CD4-positive, alpha-beta T cell (primary cell): ENCODE data around the gene WBP2NL. TPM values are rescaled to one million over a fixed set of nuclear protein-coding genes. Genes with fewer than 3 reads are reported as not detected.

Experiments used
- ATAC-seq: fragments of 200-7000 bp; cut with Tn5 transposase; one replicate; pipeline ENCODE4 v1.10.0; 2022; ENCODE audit warnings: mild to moderate bottlenecking; ENCODE audit not compliant: poor library complexity
- CTCF ChIA-PET: fragments of 350-600 bp; sonication (Branson Sonifier 250); formaldehyde crosslinking; loops from one replicate; lab custom pipeline; 2021; ENCODE audit warnings: antibody characterized with exemption, inconsistent platforms; lab: Charles Lee
- POLR2A ChIA-PET: fragments of 350-600 bp; sonication (Branson Sonifier 250); formaldehyde crosslinking; loops from one replicate; lab custom pipeline; 2021; ENCODE audit warnings: antibody characterized with exemption, inconsistent platforms; lab: Charles Lee
- DNase-seq, 14 experiments: peaks; one replicate each; pipeline ENCODE4 v3.0.0-alpha.2; 2013 to 2020; ENCODE audit warnings: mixed read lengths in 2 of 14
- H3K27ac ChIP-seq, 2 donors: one replicate each; pipeline versions ENCODE4 v1.5.1 to v1.7.0; 2013; ENCODE audit warnings: low read length in 2 of 2, low read depth in 1 of 2, mild to moderate bottlenecking in 1 of 2
- H3K27me3 ChIP-seq, 2 experiments: 1 replicate in 1 of 2; 2 replicates in 1 of 2; pipeline versions ENCODE4 v1.6.1 to v1.7.0; 2013; ENCODE audit warnings: low read length in 2 of 2, control low read depth in 1 of 2, mild to moderate bottlenecking in 1 of 2, moderate library complexity in 1 of 2; ENCODE audit not compliant: insufficient read depth in 2 of 2, control insufficient read depth in 1 of 2
- H3K36me3 ChIP-seq: one replicate; pipeline ENCODE4 v1.6.1; 2013; ENCODE audit warnings: low read length, control low read depth; ENCODE audit not compliant: insufficient read depth
- H3K4me1 ChIP-seq: one replicate; pipeline ENCODE4 v1.6.1; 2013; ENCODE audit warnings: low read length, control low read depth; ENCODE audit not compliant: insufficient read depth
- H3K4me3 ChIP-seq: one replicate; pipeline ENCODE4 v1.5.1; 2013; ENCODE audit warnings: mild to moderate bottlenecking, low read length, moderate library complexity
- H3K9me3 ChIP-seq, 2 experiments: 1 replicate in 1 of 2; 2 replicates in 1 of 2; pipeline versions ENCODE4 v1.6.1 to v1.7.0; 2013; ENCODE audit warnings: low read length in 2 of 2, mild to moderate bottlenecking in 2 of 2, control low read depth in 1 of 2, moderate library complexity in 1 of 2; ENCODE audit not compliant: control insufficient read depth in 1 of 2, insufficient read depth in 1 of 2
- H3K27ac Mint-ChIP-seq: one replicate; pipeline ENCODE4 v1.8.0; 2020; ENCODE audit warnings: mixed read lengths
- H3K27me3 Mint-ChIP-seq: one replicate; pipeline ENCODE4 v1.8.0; 2021; ENCODE audit warnings: mixed read lengths
- H3K36me3 Mint-ChIP-seq: one replicate; pipeline ENCODE4 v1.8.0; 2021; ENCODE audit warnings: low read depth, mixed read lengths
- H3K4me1 Mint-ChIP-seq: one replicate; pipeline ENCODE4 v1.8.0; 2021; ENCODE audit warnings: low read depth, mixed read lengths
- H3K4me3 Mint-ChIP-seq: one replicate; pipeline ENCODE4 v1.8.0; 2020; ENCODE audit warnings: mild to moderate bottlenecking, mixed read lengths
- H3K9me3 Mint-ChIP-seq: one replicate; pipeline ENCODE4 v1.8.0; 2020; ENCODE audit warnings: mixed read lengths
- CTCF ChIP-seq: fragments of 200-600 bp; IDR thresholded peaks from one replicate; pipeline ENCODE4 v1.8.0; 2022; ENCODE audit warnings: antibody characterized with exemption, mild to moderate bottlenecking
- intact Hi-C, 2 experiments: fragments of 100-400 bp; cut with DNase I in 1 of 2; cut with micrococcal nuclease in 1 of 2; formaldehyde crosslinking; loops; one replicate each; pipeline versions ENCODE4 v1.15.1 to v1.9.0; 2023 to 2025; cut with DNase I, micrococcal nuclease
- total RNA-seq, 174 experiments: library from RNA in 2 of 174; stranded (reverse) in 2 of 174; gene quantifications; one replicate each; pipeline ENCODE4 v1.2.3 and lab custom pipeline; 2021 to 2026

The WBP2NL gene
- total RNA-seq, 2 experiments from 2014 or later: 0.38 to 1.7 TPM

- intact Hi-C loops: no loop called here
- no peaks in the 10 kb centered on the region for H3K9me3 Mint-ChIP-seq
- Histone ChIP-seq H3K9me3 (no peaks in the 10 kb centered on the region), H3K27ac (no peak overlapping the region), H3K4me1 (peaks cover 16% of the 10 kb centered on the region), H3K4me3 (no peak overlapping the region), H3K36me3 (peaks cover 44% of the 10 kb centered on the region), H3K27me3 (no peaks in the 10 kb centered on the region)
- CTCF ChIA-PET: no interaction called here
- TF ChIP-seq CTCF: no peak
- POLR2A ChIA-PET: interaction anchor here (0.6 to 1.2 kb wide), 2 partner anchors 14 kb away, joined by 3 read pairs; partner anchors contain the start of gene SMDT1
- no peak for ATAC-seq
- DNase-seq: no peak
- no peak overlapping the region for H3K27ac Mint-ChIP-seq
- peaks cover 59% of the 10 kb centered on the region for H3K36me3 Mint-ChIP-seq
- peaks cover 20% of the 10 kb centered on the region for H3K4me1 Mint-ChIP-seq
- H3K27me3 Mint-ChIP-seq: no peaks in the 10 kb centered on the region
- no peak overlapping the region for H3K4me3 Mint-ChIP-seq
Observed at GRCh38 chr22:42065438-42066125, 67.0 kb downstream of the WBP2NL start.

- no peaks in the 10 kb centered on the region for H3K9me3 ChIP-seq
- peaks cover 37% of the 10 kb centered on the region for H3K36me3 ChIP-seq
- H3K36me3 Mint-ChIP-seq: peaks cover 57% of the 10 kb centered on the region
- ChIA-PET CTCF (no interaction called here), POLR2A (interaction anchor here (0.6 kb wide), 1 partner anchor 14 kb away, joined by 3 read pairs; no protein-coding TSS in a partner anchor)
- no peak overlapping the region for H3K27ac ChIP-seq
- TF ChIP-seq CTCF: no peak
- H3K27me3 ChIP-seq: no peaks in the 10 kb centered on the region
- peaks cover 21% of the 10 kb centered on the region for H3K4me1 ChIP-seq
- H3K27ac Mint-ChIP-seq: no peak overlapping the region
- no peaks in the 10 kb centered on the region for H3K9me3 Mint-ChIP-seq
- DNase-seq (no peak), ATAC-seq (no peak)
- intact Hi-C loops: no loop called here
- no peaks in the 10 kb centered on the region for H3K27me3 Mint-ChIP-seq
- H3K4me1 Mint-ChIP-seq: peaks cover 27% of the 10 kb centered on the region
- H3K4me3 ChIP-seq: no peak overlapping the region
- H3K4me3 Mint-ChIP-seq: no peak overlapping the region
Observed at GRCh38 chr22:42066126-42066761, 67.7 kb downstream of the WBP2NL start.

GRCh38 chr22:42066937-42067336 is 68.3 kb downstream of the WBP2NL start:
- POLR2A ChIA-PET: no interaction called here
- no peaks in the 10 kb centered on the region for H3K27me3 ChIP-seq
- peaks cover 28% of the 10 kb centered on the region for H3K4me1 ChIP-seq
- TF ChIP-seq CTCF: no peak
- H3K9me3 ChIP-seq: no peaks in the 10 kb centered on the region
- H3K4me1 Mint-ChIP-seq: peaks cover 33% of the 10 kb centered on the region
- no peak overlapping the region for H3K4me3 ChIP-seq
- no peaks in the 10 kb centered on the region for H3K27me3 Mint-ChIP-seq
- DNase-seq (no peak), ATAC-seq (no peak)
- H3K9me3 Mint-ChIP-seq: no peaks in the 10 kb centered on the region
- peaks cover 57% of the 10 kb centered on the region for H3K36me3 Mint-ChIP-seq
- CTCF ChIA-PET: no interaction called here
- intact Hi-C loops: no loop called here
- no peak overlapping the region for H3K4me3 Mint-ChIP-seq
- H3K27ac Mint-ChIP-seq: no peak overlapping the region
- H3K27ac ChIP-seq: no peak overlapping the region
- H3K36me3 ChIP-seq: peaks cover 34% of the 10 kb centered on the region
